H9 (cell line): Measurements from ENCODE around the gene CDH4. TPM values are rescaled to one million over a fixed set of nuclear protein-coding genes. Genes with fewer than 3 reads are reported as not detected.

ENCODE experiments used
- DNase-seq: peaks from one replicate; pipeline ENCODE4 v3.0.0-alpha.2; 2017
- H2AFZ ChIP-seq: one replicate; pipeline ENCODE4 v1.6.1; 2013; ENCODE audit warnings: mild to moderate bottlenecking, low read length, control low read depth, moderate library complexity
- H2AK5ac ChIP-seq: 2 replicates; pipeline ENCODE4 v1.6.1; 2013; ENCODE audit warnings: low read length, control low read depth, mixed read lengths; ENCODE audit not compliant: insufficient read length
- H2BK120ac ChIP-seq: one replicate; pipeline ENCODE4 v1.6.1; 2013; ENCODE audit warnings: low read depth, mild to moderate bottlenecking, low read length, control low read depth, inconsistent platforms; ENCODE audit not compliant: poor library complexity, severe bottlenecking
- H2BK12ac ChIP-seq: 2 replicates; pipeline ENCODE4 v1.6.1; 2013; ENCODE audit warnings: low read length, control low read depth, mixed read lengths, low read depth; ENCODE audit not compliant: insufficient read length
- H2BK15ac ChIP-seq: 2 replicates; pipeline ENCODE4 v1.6.1; 2013; ENCODE audit warnings: low read depth, low read length, control low read depth
- H2BK20ac ChIP-seq: one replicate; pipeline ENCODE4 v1.6.1; 2013; ENCODE audit warnings: low read depth, mild to moderate bottlenecking, low read length, control low read depth, inconsistent platforms; ENCODE audit not compliant: poor library complexity, severe bottlenecking
- H2BK5ac ChIP-seq: 2 replicates; pipeline ENCODE4 v1.6.1; 2013; ENCODE audit warnings: low read length, control low read depth, mixed read lengths; ENCODE audit not compliant: insufficient read length
- H3K14ac ChIP-seq: 2 replicates; pipeline ENCODE4 v1.6.1; 2013; ENCODE audit warnings: low read length, control low read depth; ENCODE audit not compliant: insufficient read depth
- H3K18ac ChIP-seq: 2 replicates; pipeline ENCODE4 v1.6.1; 2013; ENCODE audit warnings: low read depth, mild to moderate bottlenecking, mixed read lengths, low read length, control low read depth; ENCODE audit not compliant: insufficient read length
- H3K23ac ChIP-seq: 2 replicates; pipeline ENCODE4 v1.6.1; 2013; ENCODE audit warnings: low read length, control low read depth, mixed read lengths, low read depth; ENCODE audit not compliant: insufficient read length
- H3K23me2 ChIP-seq: 2 replicates; pipeline ENCODE4 v1.6.1; 2013; ENCODE audit warnings: low read depth, mild to moderate bottlenecking, mixed read lengths, low read length, control low read depth; ENCODE audit not compliant: insufficient read length, poor library complexity, severe bottlenecking
- H3K27ac ChIP-seq: 2 replicates; pipeline ENCODE4 v1.5.1; 2013; ENCODE audit warnings: low read length, control low read depth, mixed read lengths, low read depth; ENCODE audit not compliant: insufficient read length
- H3K27me3 ChIP-seq: 2 replicates; pipeline ENCODE4 v1.6.1; 2013; ENCODE audit warnings: low read length, control low read depth, inconsistent platforms; ENCODE audit not compliant: insufficient read depth
- H3K4ac ChIP-seq: 2 replicates; pipeline ENCODE4 v1.6.1; 2013; ENCODE audit warnings: low read depth, mild to moderate bottlenecking, control low read depth, inconsistent platforms, low read length, moderate library complexity
- H3K4me1 ChIP-seq: 2 replicates; pipeline ENCODE4 v1.6.1; 2013; ENCODE audit warnings: low read length, control low read depth, inconsistent platforms; ENCODE audit not compliant: insufficient read depth
- H3K4me2 ChIP-seq: 2 replicates; pipeline ENCODE4 v1.6.1; 2013; ENCODE audit warnings: low read length, control low read depth, mixed read lengths; ENCODE audit not compliant: insufficient read length, insufficient read depth
- H3K56ac ChIP-seq: 2 replicates; pipeline ENCODE4 v1.6.1; 2013; ENCODE audit warnings: low read depth, mild to moderate bottlenecking, mixed read lengths, low read length, control low read depth; ENCODE audit not compliant: insufficient read length
- H3K79me1 ChIP-seq: 2 replicates; pipeline ENCODE4 v1.6.1; 2013; ENCODE audit warnings: low read depth, mild to moderate bottlenecking, moderate library complexity, low read length, control low read depth, inconsistent platforms; ENCODE audit not compliant: insufficient read depth, poor library complexity, severe bottlenecking
- H3K79me2 ChIP-seq: 2 replicates; pipeline ENCODE4 v1.6.1; 2013; ENCODE audit warnings: low read length, control low read depth, inconsistent platforms; ENCODE audit not compliant: insufficient read depth
- H3K9ac ChIP-seq: 2 replicates; pipeline ENCODE4 v1.6.1; 2013; ENCODE audit warnings: low read length, control low read depth, mixed read lengths; ENCODE audit not compliant: insufficient read length; ENCODE audit errors: extremely low read depth
- H3K9me3 ChIP-seq: one replicate; pipeline ENCODE4 v1.6.1; 2013; ENCODE audit warnings: low read depth, low read length, inconsistent platforms; ENCODE audit not compliant: control insufficient read depth
- H3T11ph ChIP-seq: one replicate; pipeline ENCODE4 v1.6.1; 2013; ENCODE audit warnings: mild to moderate bottlenecking, low read length, control low read depth, inconsistent platforms
- H4K20me1 ChIP-seq: one replicate; pipeline ENCODE4 v1.6.1; 2013; ENCODE audit not compliant: control insufficient read depth, insufficient read length, insufficient read depth
- H4K5ac ChIP-seq: 2 replicates; pipeline ENCODE4 v1.6.1; 2013; ENCODE audit warnings: low read depth, mild to moderate bottlenecking, mixed read lengths, low read length, control low read depth; ENCODE audit not compliant: insufficient read length
- H4K8ac ChIP-seq: replicated peaks from 2 replicates; pipeline ENCODE4 v1.6.1; 2013; ENCODE audit warnings: low read length, control low read depth, mixed read lengths, low read depth; ENCODE audit not compliant: insufficient read length
- H4K91ac ChIP-seq: 2 replicates; pipeline ENCODE4 v1.6.1; 2013; ENCODE audit warnings: low read depth, mild to moderate bottlenecking, moderate library complexity, mixed read lengths, low read length, control low read depth; ENCODE audit not compliant: insufficient read length
- H3K27ac Mint-ChIP-seq, 3 experiments: 2 replicates in 2 of 3; 3 replicates in 1 of 3; pipeline ENCODE4 v1.8.0; 2020 to 2021; ENCODE audit warnings: mixed read lengths in 3 of 3, mild to moderate bottlenecking in 1 of 3, moderate library complexity in 1 of 3
- H3K27me3 Mint-ChIP-seq: 2 replicates; pipeline ENCODE4 v1.8.0; 2021; ENCODE audit warnings: low read depth, mild to moderate bottlenecking, moderate library complexity, mixed read lengths
- H3K36me3 Mint-ChIP-seq, 3 experiments: 2 replicates in 2 of 3; 3 replicates in 1 of 3; pipeline ENCODE4 v1.8.0; 2020 to 2021; ENCODE audit warnings: low read depth in 3 of 3, mixed read lengths in 3 of 3; ENCODE audit not compliant: insufficient read depth in 1 of 3
- H3K4me1 Mint-ChIP-seq, 2 experiments: 2 replicates each; pipeline ENCODE4 v1.8.0; 2020; ENCODE audit warnings: mixed read lengths in 2 of 2
- H3K4me3 Mint-ChIP-seq, 2 experiments: 2 replicates in 1 of 2; 3 replicates in 1 of 2; pipeline ENCODE4 v1.8.0; 2020 to 2021; ENCODE audit warnings: mild to moderate bottlenecking in 2 of 2, mixed read lengths in 2 of 2, moderate library complexity in 1 of 2
- H3K9me3 Mint-ChIP-seq, 2 experiments: 2 replicates in 1 of 2; 3 replicates in 1 of 2; pipeline ENCODE4 v1.8.0; 2020; ENCODE audit warnings: mild to moderate bottlenecking in 2 of 2, mixed read lengths in 2 of 2, moderate library complexity in 1 of 2
- CTCF ChIP-seq: fragments of 200-600 bp; sonication (generic); conservative IDR thresholded peaks from 3 replicates; pipeline ENCODE4 v1.8.0; 2021; ENCODE audit warnings: antibody characterized with exemption, mild to moderate bottlenecking
- WGBS: extraction: QIAGEN DNeasy Blood & Tissue Kit; methylation state at CpG from one replicate; pipeline ENCODE4 v1.1.7; 2013; ENCODE audit warnings: missing lambda C conversion rate, low lambda C conversion rate, mixed read lengths; ENCODE audit not compliant: insufficient read length; ENCODE audit errors: extremely low coverage; 5-methylcytosine and 5-hydroxymethylcytosine counted together
- total RNA-seq: library from RNA; stranded (reverse); gene quantifications from 2 replicates; pipeline ENCODE4 v1.2.1, GENCODE V29; 2021

The CDH4 gene
- total RNA-seq, 1 experiment from 2014 or later: 3.0 TPM

- Histone ChIP-seq H3K4ac (no peak overlapping the region), H2BK12ac (no peak overlapping the region), H2BK5ac (no peak overlapping the region), H3K27me3 (no peaks in the 10 kb centered on the region), H3K18ac (no peak overlapping the region), H4K5ac (no peak overlapping the region), H4K91ac (no peak overlapping the region), H2AFZ (no peak overlapping the region), H3K14ac (no peak overlapping the region), H3K79me1 (no peaks in the 10 kb centered on the region), H4K20me1 (no peaks in the 10 kb centered on the region), H3K9ac (no peak overlapping the region), H3K23ac (no peak overlapping the region), H3K56ac (no peak overlapping the region), H3K79me2 (no peaks in the 10 kb centered on the region), H3K4me1 (no peaks in the 10 kb centered on the region), H3K23me2 (no peaks in the 10 kb centered on the region), H3K9me3 (no peaks in the 10 kb centered on the region), H2BK20ac (no peak overlapping the region), H3K27ac (no peak overlapping the region), H3T11ph (no peak overlapping the region), H2BK15ac (no peak overlapping the region), H2AK5ac (no peak overlapping the region), H2BK120ac (no peak overlapping the region), H3K4me2 (no peak overlapping the region), H4K8ac (no peak overlapping the region)
- H3K27me3 Mint-ChIP-seq: peaks cover 47% of the 10 kb centered on the region
- no peak for DNase-seq
- H3K4me1 Mint-ChIP-seq: 0 out of 4 replicates have a peak, but pooled peaks cover 0 to 5% of the 10 kb centered on the region in 2 experiments
- no peak overlapping the region for H3K4me3 Mint-ChIP-seq
- no peaks in the 10 kb centered on the region for H3K9me3 Mint-ChIP-seq
- WGBS: no CpG with 5 or more reads among the region's 21 CpGs
- no peaks in the 10 kb centered on the region for H3K36me3 Mint-ChIP-seq
- no peak overlapping the region for H3K27ac Mint-ChIP-seq
- TF ChIP-seq CTCF: no peak
Observed at GRCh38 chr20:61912665-61913422, 660.8 kb downstream of the CDH4 start.
